ENCODE data around the gene GNG7. TPM values are rescaled to one million over a fixed set of nuclear protein-coding genes. Genes with fewer than 3 reads are reported as not detected.
"Not testable (repeated sequence)": the region's sequence is repeated elsewhere in the genome, so short reads cannot be mapped to it uniquely, and the experiment has no call there.

GNG7 gene
- total RNA-seq, 2 experiments from 2014 or later = 0.29 to 0.34 TPM

GRCh38 chr19:2483484-2484151 is 218.9 kb downstream of the GNG7 start:
- ChIA-PET CTCF (no interaction called here), POLR2A (interaction anchor here (1.2 kb wide), 1 partner anchor 8 kb away, joined by 4 read pairs; the partner anchor contains the start of gene GADD45B)

GRCh38 chr19:2483084-2483483 is 219.4 kb downstream of the GNG7 start:
- CTCF ChIA-PET = no interaction called here

DNA sequence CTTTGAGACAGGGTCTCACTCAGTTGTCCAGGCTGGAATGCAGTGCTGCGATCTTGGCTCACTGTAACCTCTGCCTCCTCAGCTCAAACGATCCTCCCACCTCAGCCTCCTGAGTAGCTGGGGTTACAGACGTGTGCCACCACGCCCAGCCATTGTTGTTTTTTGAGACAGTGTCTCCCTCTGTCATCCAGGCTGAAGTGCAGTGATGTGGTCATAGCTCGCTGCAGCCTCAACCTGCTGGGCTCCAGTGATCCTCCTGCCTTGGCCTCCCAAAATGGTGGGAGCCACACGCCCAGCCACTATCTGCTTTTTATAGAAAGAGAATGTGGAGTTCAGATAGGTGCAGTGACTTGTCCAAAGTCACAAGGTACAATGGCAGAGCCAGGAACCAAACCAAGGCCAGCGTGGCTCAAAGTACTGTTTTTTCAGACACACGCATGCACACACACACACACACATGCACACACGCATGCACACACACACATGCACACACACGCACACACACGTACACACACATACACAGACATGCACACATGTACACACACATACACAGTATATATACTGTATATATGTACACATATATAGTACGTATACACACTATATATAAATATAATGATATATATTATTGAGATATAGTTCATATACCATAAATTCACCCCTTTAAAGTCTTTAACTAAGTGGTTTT is 220.0 kb downstream of the GNG7 start:
- ChIA-PET POLR2A (no interaction called here), CTCF (interaction anchor here (0.5 to 1.1 kb wide), 2 partner anchors 8 to 118 kb away, joined by 3 read pairs; no protein-coding TSS in a partner anchor)

More at GRCh38 chr19:2483084-2483483, 219.4 kb downstream of the GNG7 start:
- POLR2A ChIA-PET = no interaction called here

GRCh38 chr19:2481466-2481865 is 221.0 kb downstream of the GNG7 start:
- ChIA-PET CTCF (interaction anchor here (0.5 to 1.1 kb wide), 2 partner anchors 9 to 64 kb away, joined by 3 read pairs; no protein-coding TSS in a partner anchor), POLR2A (no interaction called here)

GRCh38 chr19:2479556-2480194 is 222.8 kb downstream of the GNG7 start:
- POLR2A ChIA-PET = interaction anchor here (0.7 kb wide), 1 partner anchor 73 kb away, joined by 3 read pairs; no protein-coding TSS in a partner anchor
- CTCF ChIA-PET = interaction anchor here (1.2 to 6.2 kb wide), 2 partner anchors 122 to 132 kb away, joined by 3 to 98 read pairs; no protein-coding TSS in a partner anchor

GRCh38 chr19:2478756-2479555 is 223.5 kb downstream of the GNG7 start:
- POLR2A ChIA-PET = interaction anchor here (0.7 to 3.8 kb wide), 2 partner anchors 74 to 131 kb away, joined by 3 to 76 read pairs; no protein-coding TSS in a partner anchor
- CTCF ChIA-PET = interaction anchor here (0.9 to 6.2 kb wide), 10 partner anchors 9 to 158 kb away, joined by 3 to 98 read pairs (median 4); no protein-coding TSS in a partner anchor

DNA sequence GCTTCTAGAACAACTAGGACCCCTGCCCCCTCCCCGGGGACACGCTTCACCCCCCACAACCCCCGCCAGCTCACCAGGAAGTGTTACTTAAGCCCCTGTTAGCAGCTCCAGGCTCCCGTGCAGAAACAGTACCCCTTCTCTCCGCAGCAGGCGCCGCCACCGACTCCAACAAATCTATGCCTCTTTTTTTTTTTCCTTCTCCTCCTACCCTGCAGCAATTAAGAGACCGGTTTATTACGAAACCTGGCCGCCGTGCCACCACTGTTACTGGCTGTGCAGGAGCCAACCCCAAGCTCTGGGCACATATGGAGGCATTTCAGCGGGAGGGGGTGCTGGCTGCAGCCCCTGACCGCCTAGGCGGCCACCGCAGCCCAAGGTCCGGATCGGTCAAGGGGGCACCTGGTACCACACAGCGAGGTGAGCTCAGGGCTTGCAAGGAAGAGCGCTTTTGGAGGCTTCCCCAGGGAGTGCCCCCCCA is 224.2 kb downstream of the GNG7 start:
- ChIA-PET CTCF (interaction anchor here (0.8 to 6.2 kb wide), 13 partner anchors 10 to 158 kb away, joined by 3 to 98 read pairs (median 4); no protein-coding TSS in a partner anchor), POLR2A (interaction anchor here (1.2 to 3.8 kb wide), 2 partner anchors 122 to 132 kb away, joined by 7 to 76 read pairs; no protein-coding TSS in a partner anchor)

DNA sequence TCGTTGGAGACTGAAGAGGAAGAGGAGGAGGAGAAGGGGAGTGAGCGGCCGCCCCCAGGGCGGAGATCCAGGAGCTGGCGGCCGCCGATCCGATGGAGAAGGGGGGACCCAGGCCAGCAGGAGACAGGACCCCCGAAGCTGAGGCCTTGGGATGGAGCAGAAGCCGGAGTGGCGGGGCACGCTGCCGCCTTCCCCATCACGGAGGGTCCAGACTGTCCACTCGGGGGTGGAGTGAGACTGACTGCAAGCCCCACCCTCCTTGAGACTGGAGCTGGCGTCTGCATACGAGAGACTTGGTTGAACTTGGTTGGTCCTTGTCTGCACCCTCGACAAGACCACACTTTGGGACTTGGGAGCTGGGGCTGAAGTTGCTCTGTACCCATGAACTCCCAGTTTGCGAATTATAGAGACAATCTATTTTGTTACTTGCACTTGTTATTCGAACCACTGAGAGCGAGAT is 224.7 kb downstream of the GNG7 start:
- CTCF ChIA-PET = interaction anchor here (0.8 to 6.2 kb wide), 14 partner anchors 11 to 171 kb away, joined by 3 to 98 read pairs (median 4); no protein-coding TSS in a partner anchor
- POLR2A ChIA-PET = interaction anchor here (1.2 to 3.8 kb wide), 6 partner anchors 21 to 140 kb away, joined by 7 to 76 read pairs (median 23); partner anchors contain the start of gene LMNB2

GRCh38 chr19:2477141-2477710 is 225.3 kb downstream of the GNG7 start:
- POLR2A ChIA-PET = interaction anchor here (0.6 to 3.8 kb wide), 22 partner anchors 10 to 1449 kb away, joined by 3 to 76 read pairs (median 10); partner anchors contain the start of genes LMNB2 and TIMM13
- CTCF ChIA-PET = interaction anchor here (0.8 to 6.2 kb wide), 18 partner anchors 11 to 237 kb away, joined by 3 to 98 read pairs (median 6); partner anchors contain the start of gene LMNB2

DNA sequence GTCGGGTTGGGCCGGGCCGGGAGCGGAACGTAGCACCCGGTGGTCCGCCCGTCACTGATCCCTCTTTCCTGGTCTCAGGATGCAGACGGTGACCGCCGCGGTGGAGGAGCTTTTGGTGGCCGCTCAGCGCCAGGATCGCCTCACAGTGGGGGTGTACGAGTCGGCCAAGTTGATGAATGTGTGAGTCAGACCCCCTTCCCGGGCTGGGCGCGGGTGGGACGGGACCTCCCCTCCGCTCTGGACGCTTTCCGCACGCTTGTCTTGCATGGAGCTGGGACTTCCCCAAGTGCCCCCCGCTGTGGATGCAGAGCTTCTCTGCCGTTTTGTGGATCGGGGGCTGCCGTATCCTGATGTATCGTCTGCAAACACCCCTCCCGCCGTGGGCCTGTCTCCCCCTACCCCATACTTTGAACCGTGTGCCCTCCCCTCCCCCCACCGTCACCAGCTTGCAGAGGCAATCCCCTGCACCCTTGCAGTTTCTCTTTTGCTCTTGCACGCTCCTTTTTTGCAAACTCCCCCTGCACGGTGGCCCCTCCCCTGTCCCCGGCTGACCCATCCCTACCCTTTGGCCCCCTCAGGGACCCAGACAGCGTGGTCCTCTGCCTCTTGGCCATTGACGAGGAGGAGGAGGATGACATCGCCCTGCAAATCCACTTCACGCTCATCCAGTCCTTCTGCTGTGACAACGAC is 225.9 kb downstream of the GNG7 start:
- ChIA-PET POLR2A (interaction anchor here (0.6 to 3.8 kb wide), 26 partner anchors 8 to 1448 kb away, joined by 3 to 76 read pairs (median 8); partner anchors contain the start of genes LMNB2 and TIMM13), CTCF (interaction anchor here (0.6 to 6.2 kb wide), 26 partner anchors 20 to 457 kb away, joined by 3 to 98 read pairs (median 4); partner anchors contain the start of gene LMNB2)

DNA sequence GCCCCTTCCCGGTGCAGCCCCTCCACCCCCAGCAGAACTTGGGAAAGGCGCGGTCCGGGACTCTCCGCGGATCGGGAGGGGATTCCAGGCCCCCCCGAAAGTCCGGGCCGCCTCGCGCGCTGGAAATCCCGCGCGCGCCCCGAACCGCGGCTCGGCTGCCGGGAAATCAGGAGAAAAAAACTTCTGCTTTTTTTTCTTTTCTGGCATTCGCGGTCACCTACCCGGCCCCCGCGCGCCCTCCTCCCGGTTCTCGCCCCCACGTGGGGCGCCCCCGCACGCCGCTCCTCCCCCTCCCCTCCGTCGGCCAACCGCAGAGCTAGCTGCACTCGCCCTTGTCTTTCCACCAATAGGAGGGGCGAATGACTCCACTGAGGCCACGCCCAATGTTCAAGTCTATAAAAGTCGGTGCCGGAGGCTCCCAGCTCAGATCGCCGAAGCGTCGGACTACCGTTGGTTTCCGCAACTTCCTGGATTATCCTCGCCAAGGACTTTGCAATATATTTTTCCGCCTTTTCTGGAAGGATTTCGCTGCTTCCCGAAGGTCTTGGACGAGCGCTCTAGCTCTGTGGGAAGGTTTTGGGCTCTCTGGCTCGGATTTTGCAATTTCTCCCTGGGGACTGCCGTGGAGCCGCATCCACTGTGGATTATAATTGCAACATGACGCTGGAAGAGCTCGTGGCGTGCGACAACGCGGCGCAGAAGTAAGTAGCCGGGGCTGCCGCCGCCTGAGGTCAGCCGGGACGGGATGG is 226.6 kb downstream of the GNG7 start, which contains the start of gene GADD45B:
Gene GADD45B (plus strand): TSS at position 426 of the 749 bp plus-strand sequence. CDS start 232 bp downstream, at position 658.
- CTCF ChIA-PET = interaction anchor here (0.6 to 6.2 kb wide), 23 partner anchors 13 to 457 kb away, joined by 3 to 98 read pairs (median 4); partner anchors contain the start of gene LMNB2
- POLR2A ChIA-PET = interaction anchor here (0.6 to 3.8 kb wide), 28 partner anchors 9 to 811 kb away, joined by 3 to 76 read pairs (median 7); partner anchors contain the start of genes LMNB2 and TIMM13

GRCh38 chr19:2475018-2475701 is 227.3 kb downstream of the GNG7 start:
- POLR2A ChIA-PET = interaction anchor here (0.6 to 3.8 kb wide), 25 partner anchors 9 to 812 kb away, joined by 3 to 76 read pairs (median 9); partner anchors contain the start of gene LMNB2
- CTCF ChIA-PET = interaction anchor here (0.9 to 6.2 kb wide), 11 partner anchors 14 to 275 kb away, joined by 3 to 98 read pairs (median 7); no protein-coding TSS in a partner anchor

DNA sequence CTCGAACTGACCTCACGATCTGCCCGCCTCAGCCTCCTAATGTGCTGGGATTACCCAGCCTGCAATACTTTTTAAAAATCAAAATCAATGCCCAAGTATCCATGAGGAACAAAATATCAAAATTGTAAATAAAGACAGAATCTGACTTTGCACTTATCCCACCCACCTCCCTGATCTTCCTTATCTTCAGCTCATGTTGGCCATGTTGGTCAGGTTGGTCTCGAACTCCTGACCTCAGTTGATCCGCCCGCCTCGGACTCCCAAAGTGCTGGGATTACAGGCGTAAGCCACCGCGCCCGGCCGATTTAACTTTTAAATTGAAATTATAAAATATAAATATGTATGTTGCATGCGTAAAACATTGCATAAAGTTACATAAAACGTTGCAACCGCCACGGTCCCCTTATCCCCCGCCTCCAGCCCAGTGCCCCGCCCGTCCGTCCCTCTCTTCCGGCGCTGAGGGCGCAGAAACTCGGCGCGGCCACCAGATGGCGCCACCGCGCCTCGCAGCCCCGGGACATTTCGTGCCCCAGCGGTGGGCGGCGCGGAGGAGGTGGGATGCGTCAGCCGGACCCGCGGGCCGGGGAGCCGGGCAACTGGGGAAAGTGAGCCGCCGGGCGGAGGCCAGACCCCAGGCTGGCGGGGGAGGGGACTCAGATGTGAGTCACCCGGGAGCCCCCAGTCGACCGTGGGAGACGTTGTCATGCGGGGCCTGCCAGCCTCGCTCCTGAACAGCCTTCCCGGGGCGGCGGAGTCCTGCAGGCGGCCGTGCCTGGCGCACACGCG is 228.1 kb downstream of the GNG7 start:
- ChIA-PET POLR2A (interaction anchor here (0.5 to 3.8 kb wide), 3 partner anchors 135 to 164 kb away, joined by 3 to 76 read pairs (median 9); no protein-coding TSS in a partner anchor), CTCF (interaction anchor here (0.7 to 6.2 kb wide), 12 partner anchors 87 to 162 kb away, joined by 3 to 98 read pairs (median 7); no protein-coding TSS in a partner anchor)

DNA sequence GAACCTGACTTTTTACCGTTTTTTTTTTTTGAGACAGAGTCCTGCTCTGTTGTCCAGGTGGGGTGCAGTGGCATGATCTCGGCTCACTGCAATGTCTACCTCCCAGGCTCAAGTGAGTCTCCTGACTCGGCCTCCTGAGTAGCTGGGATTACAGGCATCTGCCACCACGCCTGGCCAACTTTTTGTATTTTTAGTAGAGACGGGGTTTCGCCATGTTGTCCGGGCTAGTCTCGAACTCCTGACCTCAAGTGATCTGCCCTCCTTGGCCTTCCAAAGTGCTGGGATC is 232.6 kb downstream of the GNG7 start:
- POLR2A ChIA-PET = not testable (repeated sequence)
- CTCF ChIA-PET = interaction anchor here (1.3 to 4.7 kb wide), 5 partner anchors 110 to 167 kb away, joined by 4 to 25 read pairs (median 5); no protein-coding TSS in a partner anchor

Measured in activated CD8-positive, alpha-beta memory T cell treated with anti-CD3 and anti-CD28 coated beads for 36 hours (primary cell).